ENCODE results near the gene TEDDM1.

DNA sequence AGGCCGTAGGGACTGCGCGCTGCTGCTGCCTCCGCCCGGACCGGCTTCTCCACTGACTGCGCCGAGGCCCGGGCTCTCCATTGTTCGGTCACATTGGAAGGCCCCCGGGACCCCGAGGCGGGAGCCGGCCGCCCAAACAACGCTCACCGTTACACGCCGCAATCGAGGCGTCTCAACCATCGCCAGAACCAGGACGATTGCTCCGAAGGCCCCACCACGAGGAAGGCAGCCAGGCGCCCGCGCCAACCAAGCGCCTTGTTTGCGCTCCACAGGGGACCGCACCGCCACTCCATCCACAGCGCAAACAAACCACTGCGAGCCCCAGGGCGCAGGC lies 9.5 kb downstream of the TEDDM1 start:
- TF ChIP-seq POLR2AphosphoS5 (IDR thresholded peaks at IDR 0.05; ENCODE audit: low read depth, low read length) (no peak), POLR2A (IDR thresholded peaks at IDR 0.05; ENCODE audit: low read depth, low read length) (no peak), TAF1 (IDR thresholded peaks at IDR 0.05; ENCODE audit: borderline replicate concordance, low read depth, low read length) (no peak)

Data from GM12892 (cell line).